Measurements from ENCODE around the gene PHF19.

Gene PHF19

GRCh38 chr9:120820095-120820494, 56.9 kb downstream of the PHF19 start:
- DNase-seq (ENCODE audit: insufficient read length, low spot score): no peak
- FAIRE-seq: no peak
- TF ChIP-seq, protein P1, sequence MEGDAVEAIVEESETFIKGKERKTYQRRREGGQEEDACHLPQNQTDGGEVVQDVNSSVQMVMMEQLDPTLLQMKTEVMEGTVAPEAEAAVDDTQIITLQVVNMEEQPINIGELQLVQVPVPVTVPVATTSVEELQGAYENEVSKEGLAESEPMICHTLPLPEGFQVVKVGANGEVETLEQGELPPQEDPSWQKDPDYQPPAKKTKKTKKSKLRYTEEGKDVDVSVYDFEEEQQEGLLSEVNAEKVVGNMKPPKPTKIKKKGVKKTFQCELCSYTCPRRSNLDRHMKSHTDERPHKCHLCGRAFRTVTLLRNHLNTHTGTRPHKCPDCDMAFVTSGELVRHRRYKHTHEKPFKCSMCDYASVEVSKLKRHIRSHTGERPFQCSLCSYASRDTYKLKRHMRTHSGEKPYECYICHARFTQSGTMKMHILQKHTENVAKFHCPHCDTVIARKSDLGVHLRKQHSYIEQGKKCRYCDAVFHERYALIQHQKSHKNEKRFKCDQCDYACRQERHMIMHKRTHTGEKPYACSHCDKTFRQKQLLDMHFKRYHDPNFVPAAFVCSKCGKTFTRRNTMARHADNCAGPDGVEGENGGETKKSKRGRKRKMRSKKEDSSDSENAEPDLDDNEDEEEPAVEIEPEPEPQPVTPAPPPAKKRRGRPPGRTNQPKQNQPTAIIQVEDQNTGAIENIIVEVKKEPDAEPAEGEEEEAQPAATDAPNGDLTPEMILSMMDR (IDR thresholded peaks at IDR 0.05; ENCODE audit: insufficient read depth, missing control alignments): no peak

DNA sequence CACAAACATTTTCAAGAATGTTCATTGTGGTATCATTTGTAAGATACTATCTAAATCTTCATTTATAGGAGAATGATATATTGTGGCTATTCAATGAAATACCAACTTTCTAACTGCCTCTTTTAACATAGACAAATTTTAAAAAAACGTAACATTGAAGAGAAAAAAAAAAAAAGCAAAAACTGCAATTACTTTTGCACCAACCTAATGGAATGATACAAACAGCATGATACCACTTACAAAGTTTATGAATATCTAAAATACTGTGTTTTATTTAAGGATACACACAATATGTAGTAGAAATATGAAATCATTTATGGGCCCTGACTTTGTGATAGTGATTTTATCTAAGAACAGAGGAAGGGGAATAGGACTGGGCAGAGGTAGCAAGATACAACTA, 58.4 kb downstream of the PHF19 start:
- peak; percentile 68 for FAIRE-seq
- TF ChIP-seq, protein P1 (IDR thresholded peaks at IDR 0.05; ENCODE audit: insufficient read depth, missing control alignments): no peak

DNA sequence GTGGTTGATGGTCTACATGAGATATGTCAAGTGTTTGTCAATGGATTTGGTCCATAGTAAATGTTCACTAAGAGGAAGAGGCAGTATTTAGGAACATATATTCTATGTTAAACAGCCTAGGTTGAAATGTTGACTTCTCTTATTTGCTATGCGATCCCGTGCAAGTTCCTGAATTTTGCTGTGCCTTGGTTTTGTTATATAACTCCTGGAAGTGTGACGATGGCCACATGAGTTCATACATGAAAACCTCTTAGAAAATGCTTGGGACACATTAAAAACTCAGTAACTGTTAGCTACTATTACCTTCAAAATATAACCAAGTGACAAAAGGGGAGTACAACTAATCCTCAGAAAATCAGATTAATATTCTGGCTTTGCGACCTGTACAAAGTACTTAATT, 61.9 kb downstream of the PHF19 start:
- DNase-seq (ENCODE audit: insufficient read length, low spot score) (no peak), FAIRE-seq (peak; percentile 82)
- TF ChIP-seq, protein P1 (IDR thresholded peaks at IDR 0.05; ENCODE audit: insufficient read depth, missing control alignments): no peak

More for the DNA sequence above, 58.4 kb downstream of the PHF19 start:
- DNase-seq (ENCODE audit: insufficient read length, low spot score): no peak

GRCh38 chr9:120808931-120809330, 68.1 kb downstream of the PHF19 start:
- TF ChIP-seq, protein P1 (IDR thresholded peaks at IDR 0.05; ENCODE audit: insufficient read depth, missing control alignments): no peak
- DNase-seq (ENCODE audit: insufficient read length, low spot score) (no peak), FAIRE-seq (no peak)

DNA sequence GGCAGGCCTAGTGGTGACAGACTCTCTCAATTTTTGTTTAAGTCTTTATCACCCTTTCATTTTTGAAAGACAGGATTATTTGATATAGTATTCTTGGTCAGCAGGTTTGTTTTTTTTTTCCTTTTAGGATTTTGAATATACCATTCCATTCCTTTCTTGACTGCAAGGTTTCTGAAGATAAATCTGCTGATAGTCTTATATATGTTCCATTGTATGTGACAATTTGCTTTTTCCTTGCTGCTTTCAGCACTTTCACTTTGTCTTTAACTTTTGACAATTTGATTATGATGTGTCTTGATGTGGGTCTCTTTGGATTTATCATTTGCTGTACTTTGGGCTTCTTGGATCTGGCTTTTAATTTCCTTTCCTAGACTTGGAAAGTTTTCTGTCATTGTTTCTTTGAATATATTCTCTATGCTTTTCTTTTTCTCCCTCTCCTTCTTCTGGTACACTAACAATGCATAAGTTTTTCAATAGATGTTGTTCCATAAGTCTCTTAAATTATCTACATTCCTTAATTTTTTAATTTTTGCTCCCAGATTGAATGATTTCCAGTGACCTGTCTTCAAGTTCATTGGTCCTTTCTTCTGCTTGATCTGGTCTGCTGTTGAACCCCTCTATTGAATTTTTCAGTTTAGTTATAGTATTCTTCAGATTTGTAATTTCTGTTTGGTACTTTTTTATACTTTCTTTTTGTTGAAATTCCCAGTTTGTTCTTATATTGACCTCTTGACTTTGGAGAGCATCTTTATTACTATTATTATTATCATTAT, 69.2 kb downstream of the PHF19 start:
- DNase-seq (ENCODE audit: insufficient read length, low spot score) (no peak), FAIRE-seq (no peak)
- TF ChIP-seq, protein P1 (IDR thresholded peaks at IDR 0.05; ENCODE audit: insufficient read depth, missing control alignments): no peak

All from D721Med (cell line).